ENCODE measurements around the gene ELOVL4. TPM values are rescaled to one million over a fixed set of nuclear protein-coding genes. Genes with fewer than 3 reads are reported as not detected.

The ELOVL4 gene
- polyA plus RNA-seq, 1 donor from 2014 or later = 47.9 TPM

DNA sequence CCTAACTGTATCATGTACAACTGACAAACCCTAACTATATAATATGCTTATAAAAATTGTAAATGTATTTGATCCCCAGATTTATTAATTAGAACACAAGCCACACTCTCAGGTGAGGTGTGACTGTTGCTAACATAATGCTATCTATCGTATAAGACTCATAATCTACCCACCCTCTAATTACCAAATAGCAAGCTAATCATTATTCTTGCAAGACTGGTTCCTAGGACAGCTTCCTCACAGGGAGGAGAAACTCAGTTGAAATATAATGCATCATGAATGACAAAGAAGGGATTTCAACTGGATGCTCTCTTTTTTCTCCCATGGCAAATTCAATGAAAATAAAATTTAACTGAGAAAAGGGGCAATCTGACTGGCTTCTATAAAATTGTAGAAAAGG lies 35.4 kb downstream of the ELOVL4 start:
- H3K4me2 ChIP-seq (ENCODE audit: low read length) = no peak overlapping the region
- TF ChIP-seq RAD21 (conservative IDR thresholded peaks at IDR 0.05) = no peak
- TF ChIP-seq SMC3 (conservative IDR thresholded peaks at IDR 0.05; ENCODE audit: poor library complexity) = no peak
- TF ChIP-seq POLR2AphosphoS5 (IDR thresholded peaks at IDR 0.05) = no peak
- TF ChIP-seq, protein P1, sequence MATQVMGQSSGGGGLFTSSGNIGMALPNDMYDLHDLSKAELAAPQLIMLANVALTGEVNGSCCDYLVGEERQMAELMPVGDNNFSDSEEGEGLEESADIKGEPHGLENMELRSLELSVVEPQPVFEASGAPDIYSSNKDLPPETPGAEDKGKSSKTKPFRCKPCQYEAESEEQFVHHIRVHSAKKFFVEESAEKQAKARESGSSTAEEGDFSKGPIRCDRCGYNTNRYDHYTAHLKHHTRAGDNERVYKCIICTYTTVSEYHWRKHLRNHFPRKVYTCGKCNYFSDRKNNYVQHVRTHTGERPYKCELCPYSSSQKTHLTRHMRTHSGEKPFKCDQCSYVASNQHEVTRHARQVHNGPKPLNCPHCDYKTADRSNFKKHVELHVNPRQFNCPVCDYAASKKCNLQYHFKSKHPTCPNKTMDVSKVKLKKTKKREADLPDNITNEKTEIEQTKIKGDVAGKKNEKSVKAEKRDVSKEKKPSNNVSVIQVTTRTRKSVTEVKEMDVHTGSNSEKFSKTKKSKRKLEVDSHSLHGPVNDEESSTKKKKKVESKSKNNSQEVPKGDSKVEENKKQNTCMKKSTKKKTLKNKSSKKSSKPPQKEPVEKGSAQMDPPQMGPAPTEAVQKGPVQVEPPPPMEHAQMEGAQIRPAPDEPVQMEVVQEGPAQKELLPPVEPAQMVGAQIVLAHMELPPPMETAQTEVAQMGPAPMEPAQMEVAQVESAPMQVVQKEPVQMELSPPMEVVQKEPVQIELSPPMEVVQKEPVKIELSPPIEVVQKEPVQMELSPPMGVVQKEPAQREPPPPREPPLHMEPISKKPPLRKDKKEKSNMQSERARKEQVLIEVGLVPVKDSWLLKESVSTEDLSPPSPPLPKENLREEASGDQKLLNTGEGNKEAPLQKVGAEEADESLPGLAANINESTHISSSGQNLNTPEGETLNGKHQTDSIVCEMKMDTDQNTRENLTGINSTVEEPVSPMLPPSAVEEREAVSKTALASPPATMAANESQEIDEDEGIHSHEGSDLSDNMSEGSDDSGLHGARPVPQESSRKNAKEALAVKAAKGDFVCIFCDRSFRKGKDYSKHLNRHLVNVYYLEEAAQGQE (IDR thresholded peaks at IDR 0.05; ENCODE audit: borderline replicate concordance) = no peak
- no peak for TF ChIP-seq TAF1 (IDR thresholded peaks at IDR 0.05; ENCODE audit: low read depth)
- no peak for TF ChIP-seq MXI1 (conservative IDR thresholded peaks at IDR 0.05; ENCODE audit: poor library complexity, severe bottlenecking)
- no peak for TF ChIP-seq EZH2 (IDR thresholded peaks at IDR 0.05; ENCODE audit: borderline replicate concordance, insufficient read depth, low read length, poor library complexity, severe bottlenecking)
- TF ChIP-seq, protein P2, sequence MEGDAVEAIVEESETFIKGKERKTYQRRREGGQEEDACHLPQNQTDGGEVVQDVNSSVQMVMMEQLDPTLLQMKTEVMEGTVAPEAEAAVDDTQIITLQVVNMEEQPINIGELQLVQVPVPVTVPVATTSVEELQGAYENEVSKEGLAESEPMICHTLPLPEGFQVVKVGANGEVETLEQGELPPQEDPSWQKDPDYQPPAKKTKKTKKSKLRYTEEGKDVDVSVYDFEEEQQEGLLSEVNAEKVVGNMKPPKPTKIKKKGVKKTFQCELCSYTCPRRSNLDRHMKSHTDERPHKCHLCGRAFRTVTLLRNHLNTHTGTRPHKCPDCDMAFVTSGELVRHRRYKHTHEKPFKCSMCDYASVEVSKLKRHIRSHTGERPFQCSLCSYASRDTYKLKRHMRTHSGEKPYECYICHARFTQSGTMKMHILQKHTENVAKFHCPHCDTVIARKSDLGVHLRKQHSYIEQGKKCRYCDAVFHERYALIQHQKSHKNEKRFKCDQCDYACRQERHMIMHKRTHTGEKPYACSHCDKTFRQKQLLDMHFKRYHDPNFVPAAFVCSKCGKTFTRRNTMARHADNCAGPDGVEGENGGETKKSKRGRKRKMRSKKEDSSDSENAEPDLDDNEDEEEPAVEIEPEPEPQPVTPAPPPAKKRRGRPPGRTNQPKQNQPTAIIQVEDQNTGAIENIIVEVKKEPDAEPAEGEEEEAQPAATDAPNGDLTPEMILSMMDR (IDR thresholded peaks at IDR 0.05; ENCODE audit: poor library complexity, severe bottlenecking) = no peak
- TF ChIP-seq EP300 (conservative IDR thresholded peaks at IDR 0.05; ENCODE audit: poor library complexity, severe bottlenecking) = no peak
- H3F3A ChIP-seq (ENCODE audit: insufficient read depth, low read length, poor library complexity, severe bottlenecking) = no peaks in the 10 kb centered on the region
- no peak overlapping the region for H3K9ac ChIP-seq (ENCODE audit: low read length)
- no peaks in the 10 kb centered on the region for H3K79me2 ChIP-seq (replicated peaks; ENCODE audit: insufficient read depth, low read length)
- no peaks in the 10 kb centered on the region for H3K9me2 ChIP-seq (ENCODE audit: insufficient read depth, low read length)
- H3K9me3 ChIP-seq (ENCODE audit: low read length) = no peaks in the 10 kb centered on the region
- H3K27me3 ChIP-seq (ENCODE audit: insufficient read depth, low read depth, low read length) = no peaks in the 10 kb centered on the region
- no peaks in the 10 kb centered on the region for H4K20me1 ChIP-seq (ENCODE audit: insufficient read depth)
- no peak overlapping the region for H3K4me3 ChIP-seq (ENCODE audit: low read length)
- no peak overlapping the region for H2AFZ ChIP-seq (ENCODE audit: low read depth, low read length)
- H3K36me3 ChIP-seq (ENCODE audit: insufficient read depth, low read length) = no peaks in the 10 kb centered on the region
- H3K27ac ChIP-seq (ENCODE audit: low read length) = no peak overlapping the region

DNA sequence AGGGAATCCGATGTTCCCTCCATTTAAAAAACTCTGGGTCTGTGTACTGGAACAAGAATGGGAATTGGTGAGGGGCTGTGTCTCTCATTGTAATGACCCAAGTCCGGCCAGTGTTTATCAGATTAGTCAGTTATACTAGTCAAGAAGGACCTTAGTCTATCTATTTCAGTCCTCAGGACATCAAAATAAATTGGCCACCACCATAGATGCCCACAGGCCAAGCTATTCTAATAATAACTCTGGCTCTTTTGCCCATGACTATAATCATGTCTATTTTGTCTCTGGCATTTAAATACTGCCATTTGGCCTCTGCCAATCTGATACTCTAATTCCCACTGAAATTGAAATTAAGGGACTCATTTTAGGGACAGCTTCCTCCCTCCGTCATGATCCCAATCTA lies 37.8 kb downstream of the ELOVL4 start:
- H3K4me2 ChIP-seq (ENCODE audit: low read length) = no peak overlapping the region
- no peaks in the 10 kb centered on the region for H3F3A ChIP-seq (ENCODE audit: insufficient read depth, low read length, poor library complexity, severe bottlenecking)
- no peaks in the 10 kb centered on the region for H3K27me3 ChIP-seq (ENCODE audit: insufficient read depth, low read depth, low read length)
- no peaks in the 10 kb centered on the region for H4K20me1 ChIP-seq (ENCODE audit: insufficient read depth)
- no peaks in the 10 kb centered on the region for H3K9me2 ChIP-seq (ENCODE audit: insufficient read depth, low read length)
- TF ChIP-seq MXI1 (conservative IDR thresholded peaks at IDR 0.05; ENCODE audit: poor library complexity, severe bottlenecking) (no peak), POLR2AphosphoS5 (IDR thresholded peaks at IDR 0.05) (no peak), TAF1 (IDR thresholded peaks at IDR 0.05; ENCODE audit: low read depth) (no peak), EP300 (conservative IDR thresholded peaks at IDR 0.05; ENCODE audit: poor library complexity, severe bottlenecking) (no peak), SMC3 (conservative IDR thresholded peaks at IDR 0.05; ENCODE audit: poor library complexity) (no peak)
- TF ChIP-seq, protein P2 (IDR thresholded peaks at IDR 0.05; ENCODE audit: poor library complexity, severe bottlenecking) = no peak
- no peaks in the 10 kb centered on the region for H3K79me2 ChIP-seq (replicated peaks; ENCODE audit: insufficient read depth, low read length)
- H3K27ac ChIP-seq (ENCODE audit: low read length) = no peak overlapping the region
- no peak overlapping the region for H3K4me3 ChIP-seq (ENCODE audit: low read length)
- no peaks in the 10 kb centered on the region for H3K9me3 ChIP-seq (ENCODE audit: low read length)
- no peak overlapping the region for H2AFZ ChIP-seq (ENCODE audit: low read depth, low read length)
- no peaks in the 10 kb centered on the region for H3K36me3 ChIP-seq (ENCODE audit: insufficient read depth, low read length)
- no peak overlapping the region for H3K9ac ChIP-seq (ENCODE audit: low read length)
